Ascending aorta (tissue), 2 donors: ENCODE results near the gene TCF4. TPM values are rescaled to one million over a fixed set of nuclear protein-coding genes. Genes with fewer than 3 reads are reported as not detected.
A peak's percentile ranks its signal among the peaks of the same experiment; 100 is the strongest.

Experiments used
- DNase-seq, 2 donors: peaks; one replicate each; pipeline ENCODE4 v3.0.0-alpha.2; 2019; ENCODE audit warnings: low spot score in 2 of 2
- H3K27ac ChIP-seq, 2 donors: fragments of 200-600 bp; sonication (generic); one replicate each; pipeline ENCODE4 v1.5.1; 2016 to 2017; ENCODE audit warnings: mild to moderate bottlenecking in 1 of 2
- H3K27me3 ChIP-seq: fragments of 200-600 bp; sonication (generic); one replicate; pipeline ENCODE4 v1.5.1; 2017
- H3K36me3 ChIP-seq, 2 donors: fragments of 200-600 bp; sonication (generic); one replicate each; pipeline ENCODE4 v1.5.1; 2016
- H3K4me1 ChIP-seq, 2 donors: fragments of 200-600 bp; sonication (generic); one replicate each; pipeline ENCODE4 v1.5.1; 2016 to 2017; ENCODE audit warnings: mild to moderate bottlenecking in 1 of 2
- H3K4me3 ChIP-seq, 2 donors: fragments of 200-600 bp; sonication (generic); one replicate each; pipeline ENCODE4 v1.5.1; 2016 to 2017; ENCODE audit warnings: mild to moderate bottlenecking in 1 of 2
- H3K9me3 ChIP-seq, 2 donors: fragments of 200-600 bp; sonication (generic); one replicate each; pipeline ENCODE4 v1.5.1; 2016
- intact Hi-C: fragments of 100-400 bp; cut with DNase I; formaldehyde crosslinking; loops from one replicate; pipeline ENCODE4 v1.15.1; 2023
- total RNA-seq: library from RNA; depleted of rRNA; stranded (reverse); fragments of >200 nt; gene quantifications from one replicate; pipeline ENCODE4 v1.1.0, GENCODE V29; 2016
- TF ChIP-seq, protein P1 (sequence below), 3 experiments: fragments of 200-600 bp in 2 of 3; fragments of 450-650 bp in 1 of 3; sonication (generic) in 2 of 3; IDR thresholded peaks; one replicate each; pipeline ENCODE4 v1.5.1; 2016 to 2019; ENCODE audit warnings: antibody characterized with exemption in 3 of 3, mild to moderate bottlenecking in 1 of 3, moderate library complexity in 1 of 3

Gene TCF4
- total RNA-seq, 1 donor from 2014 or later = 180 TPM

DNA sequence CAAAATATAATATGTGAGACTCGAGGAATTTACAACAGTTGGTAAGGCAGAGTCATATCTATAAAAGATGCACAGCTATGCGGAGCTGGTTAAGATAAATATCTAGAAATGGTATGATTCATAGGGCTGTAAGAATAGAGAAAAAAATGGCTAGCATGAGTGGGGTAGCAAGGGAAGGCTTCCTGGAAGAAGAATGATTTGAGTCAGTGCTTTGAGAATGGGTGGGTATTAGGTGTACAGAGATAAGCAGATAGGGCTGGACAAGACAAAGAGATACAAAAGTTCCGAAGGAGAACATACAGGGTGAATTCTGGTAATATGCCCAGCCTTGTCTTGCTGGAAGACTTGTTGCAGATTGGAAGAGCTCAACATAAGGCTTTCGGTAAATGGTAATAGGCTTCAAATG, 337.2 kb downstream of the TCF4 start:
- Histone ChIP-seq H3K27ac (no peak overlapping the region), H3K9me3 (peaks cover 0 to 7% of the 10 kb centered on the region in 2 donors), H3K4me1 (peaks cover 0 to 32% of the 10 kb centered on the region in 2 donors), H3K4me3 (no peak overlapping the region), H3K27me3 (no peaks in the 10 kb centered on the region), H3K36me3 (peaks cover 8 to 22% of the 10 kb centered on the region in 2 donors)
- TF ChIP-seq, protein P1, sequence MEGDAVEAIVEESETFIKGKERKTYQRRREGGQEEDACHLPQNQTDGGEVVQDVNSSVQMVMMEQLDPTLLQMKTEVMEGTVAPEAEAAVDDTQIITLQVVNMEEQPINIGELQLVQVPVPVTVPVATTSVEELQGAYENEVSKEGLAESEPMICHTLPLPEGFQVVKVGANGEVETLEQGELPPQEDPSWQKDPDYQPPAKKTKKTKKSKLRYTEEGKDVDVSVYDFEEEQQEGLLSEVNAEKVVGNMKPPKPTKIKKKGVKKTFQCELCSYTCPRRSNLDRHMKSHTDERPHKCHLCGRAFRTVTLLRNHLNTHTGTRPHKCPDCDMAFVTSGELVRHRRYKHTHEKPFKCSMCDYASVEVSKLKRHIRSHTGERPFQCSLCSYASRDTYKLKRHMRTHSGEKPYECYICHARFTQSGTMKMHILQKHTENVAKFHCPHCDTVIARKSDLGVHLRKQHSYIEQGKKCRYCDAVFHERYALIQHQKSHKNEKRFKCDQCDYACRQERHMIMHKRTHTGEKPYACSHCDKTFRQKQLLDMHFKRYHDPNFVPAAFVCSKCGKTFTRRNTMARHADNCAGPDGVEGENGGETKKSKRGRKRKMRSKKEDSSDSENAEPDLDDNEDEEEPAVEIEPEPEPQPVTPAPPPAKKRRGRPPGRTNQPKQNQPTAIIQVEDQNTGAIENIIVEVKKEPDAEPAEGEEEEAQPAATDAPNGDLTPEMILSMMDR (IDR thresholded peaks at IDR 0.05) = no peak
- no peak for DNase-seq
- intact Hi-C loops = no loop called here

DNA sequence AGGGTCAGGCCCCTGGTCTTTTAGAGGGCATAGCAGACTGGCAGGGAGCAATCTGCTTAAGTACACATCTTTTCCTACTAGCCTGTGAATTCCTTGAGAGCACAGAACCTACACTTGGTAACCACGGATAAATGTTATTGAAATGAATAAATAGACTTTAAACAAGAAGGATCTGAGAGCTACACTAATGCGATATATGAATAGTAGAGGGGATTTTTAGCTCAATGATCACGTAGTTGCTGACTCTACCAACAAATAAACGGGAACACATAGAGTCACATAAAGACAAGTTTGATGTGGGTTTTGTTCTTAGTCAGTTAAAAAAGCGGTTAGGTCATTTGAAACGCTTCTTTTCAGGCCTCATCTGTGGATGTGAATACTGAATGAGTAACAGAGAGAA, 338.4 kb downstream of the TCF4 start:
- Histone ChIP-seq H3K27me3 (no peaks in the 10 kb centered on the region), H3K27ac (peak overlapping the region in 1 of 2 donors; percentile 13), H3K4me1 (peaks cover 0 to 36% of the 10 kb centered on the region in 2 donors), H3K36me3 (peaks cover 7 to 10% of the 10 kb centered on the region in 2 donors), H3K4me3 (no peak overlapping the region), H3K9me3 (peaks cover 0 to 7% of the 10 kb centered on the region in 2 donors)
- DNase-seq = no peak
- intact Hi-C loops = no loop called here
- TF ChIP-seq, protein P1 (IDR thresholded peaks at IDR 0.05) = no peak

DNA sequence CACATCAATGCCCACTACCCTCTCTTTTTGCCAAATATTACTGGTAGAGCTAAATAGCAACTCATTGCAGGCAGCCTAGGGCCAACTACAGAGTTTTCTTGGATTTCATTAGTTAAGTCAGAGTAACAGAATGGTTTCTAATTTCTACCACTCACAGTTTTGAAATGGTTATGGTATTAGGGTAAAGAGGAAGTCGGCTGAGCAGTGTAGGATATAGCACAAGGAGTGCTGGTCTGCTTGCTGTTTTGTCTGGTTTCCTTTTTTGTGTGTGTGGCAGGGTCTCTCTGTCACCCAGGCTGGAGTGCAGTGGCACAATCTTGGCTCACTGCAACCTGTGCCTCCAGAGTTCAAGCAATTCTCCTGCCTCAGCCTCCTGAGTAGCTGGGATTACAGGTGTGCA, 339.5 kb downstream of the TCF4 start:
- TF ChIP-seq, protein P1 (IDR thresholded peaks at IDR 0.05) = no peak
- intact Hi-C loops = no loop called here
- no peak for DNase-seq
- Histone ChIP-seq H3K4me3 (no peak overlapping the region), H3K27ac (peak overlapping the region in 1 of 2 donors; percentile 39), H3K4me1 (peaks cover 0 to 41% of the 10 kb centered on the region in 2 donors), H3K9me3 (no peaks in the 10 kb centered on the region), H3K36me3 (no peaks in the 10 kb centered on the region), H3K27me3 (no peaks in the 10 kb centered on the region)

DNA sequence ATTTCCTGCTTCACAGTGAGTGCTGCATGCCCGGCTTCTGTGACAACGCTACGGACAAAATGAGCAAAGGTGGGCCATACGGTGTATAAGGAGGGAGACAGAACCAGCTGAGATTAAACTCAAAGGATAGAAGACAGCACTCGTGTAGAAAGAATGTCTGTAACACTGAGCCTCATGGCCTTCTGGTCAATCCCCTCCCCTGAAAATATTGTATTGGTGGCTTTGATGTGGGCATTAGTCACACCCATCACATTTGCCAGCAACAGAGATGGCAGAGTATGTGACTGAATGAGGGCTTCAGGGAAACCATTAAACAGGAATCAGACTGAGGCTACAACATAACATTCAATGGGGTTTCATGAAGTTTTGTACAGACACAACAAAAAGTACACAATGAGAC, 341.0 kb downstream of the TCF4 start:
- no peaks in the 10 kb centered on the region for H3K9me3 ChIP-seq
- intact Hi-C loops = no loop called here
- no peaks in the 10 kb centered on the region for H3K36me3 ChIP-seq
- no peak for DNase-seq
- no peak overlapping the region for H3K4me3 ChIP-seq
- H3K27me3 ChIP-seq = no peaks in the 10 kb centered on the region
- TF ChIP-seq, protein P1 (IDR thresholded peaks at IDR 0.05) = no peak
- H3K4me1 ChIP-seq = peaks cover 0 to 38% of the 10 kb centered on the region in 2 donors
- H3K27ac ChIP-seq = peak overlapping the region; percentile 24 to 39

DNA sequence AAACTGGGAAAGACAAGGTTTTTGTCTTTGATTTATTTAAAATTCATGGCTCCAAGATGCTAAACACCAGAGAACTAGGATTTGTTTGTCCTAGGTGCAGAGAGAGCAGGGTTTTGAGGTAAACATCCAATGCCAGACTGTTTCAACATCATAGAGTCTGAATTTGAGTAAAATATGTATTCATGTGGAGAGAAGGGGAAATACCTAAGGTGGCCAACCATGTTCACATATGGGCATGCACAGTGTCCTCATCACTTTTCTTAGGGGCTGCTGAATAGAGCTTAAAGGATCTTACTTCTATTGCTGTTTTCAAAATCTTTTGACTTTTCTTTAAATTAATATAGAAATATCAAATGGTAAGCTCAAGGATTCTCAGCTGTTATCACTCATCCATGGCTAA, 341.7 kb downstream of the TCF4 start:
- DNase-seq = no peak
- Histone ChIP-seq H3K4me1 (peaks cover 0 to 33% of the 10 kb centered on the region in 2 donors), H3K27ac (peak overlapping the region; percentile 24 to 39), H3K4me3 (no peak overlapping the region), H3K27me3 (no peaks in the 10 kb centered on the region), H3K9me3 (no peaks in the 10 kb centered on the region), H3K36me3 (no peaks in the 10 kb centered on the region)
- intact Hi-C loops = no loop called here
- TF ChIP-seq, protein P1 (IDR thresholded peaks at IDR 0.05) = no peak

DNA sequence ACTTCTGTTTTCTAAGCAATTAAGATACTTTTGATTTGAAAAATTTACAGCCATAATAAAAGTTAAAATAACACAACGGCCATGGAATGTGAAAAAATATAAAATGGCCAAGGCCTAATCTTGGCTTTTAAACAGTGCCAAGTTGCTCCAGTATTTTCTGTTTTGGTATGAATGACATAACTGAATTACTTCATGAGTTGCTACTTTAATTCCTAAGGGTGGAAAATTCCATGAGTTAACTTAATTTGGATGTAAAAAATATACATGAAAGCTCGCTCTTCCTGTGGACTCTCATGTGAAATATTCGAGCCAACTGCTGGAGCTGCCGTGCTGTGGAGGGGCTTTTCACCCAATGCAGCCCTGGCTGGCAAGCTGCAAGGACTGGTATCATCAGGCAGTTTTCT, 342.8 kb downstream of the TCF4 start:
- no peaks in the 10 kb centered on the region for H3K36me3 ChIP-seq
- no peaks in the 10 kb centered on the region for H3K9me3 ChIP-seq
- no peaks in the 10 kb centered on the region for H3K27me3 ChIP-seq
- TF ChIP-seq, protein P1 (IDR thresholded peaks at IDR 0.05) = no peak
- peak overlapping the region in 1 of 2 donors; percentile 42 for H3K4me3 ChIP-seq
- H3K27ac ChIP-seq = peak overlapping the region; percentile 80 to 87
- intact Hi-C loops = loop anchor here (2.0 kb wide), 1 partner anchor 76 kb away; no protein-coding TSS in a partner anchor
- no peak for DNase-seq
- H3K4me1 ChIP-seq = peaks cover 0 to 33% of the 10 kb centered on the region in 2 donors
